Measurements from ENCODE around the gene TRIM38. TPM values are rescaled to one million over a fixed set of nuclear protein-coding genes. Genes with fewer than 3 reads are reported as not detected.
"Not testable (repeated sequence)": the region's sequence is repeated elsewhere in the genome, so short reads cannot be mapped to it uniquely, and the experiment has no call there.

TRIM38 gene
- polyA plus RNA-seq, 4 donors, result 8.9 to 14.0 (median 9.5) TPM

GRCh38 chr6:25966711-25967110 lies 4.1 kb downstream of the TRIM38 start:
- DNase-seq (ENCODE audit: low read depth in 4 of 4, low spot score in 2 of 4), result no peak

GRCh38 chr6:25968769-25969168 lies 6.2 kb downstream of the TRIM38 start:
- no peak for DNase-seq (ENCODE audit: low read depth in 4 of 4, low spot score in 2 of 4)

DNA sequence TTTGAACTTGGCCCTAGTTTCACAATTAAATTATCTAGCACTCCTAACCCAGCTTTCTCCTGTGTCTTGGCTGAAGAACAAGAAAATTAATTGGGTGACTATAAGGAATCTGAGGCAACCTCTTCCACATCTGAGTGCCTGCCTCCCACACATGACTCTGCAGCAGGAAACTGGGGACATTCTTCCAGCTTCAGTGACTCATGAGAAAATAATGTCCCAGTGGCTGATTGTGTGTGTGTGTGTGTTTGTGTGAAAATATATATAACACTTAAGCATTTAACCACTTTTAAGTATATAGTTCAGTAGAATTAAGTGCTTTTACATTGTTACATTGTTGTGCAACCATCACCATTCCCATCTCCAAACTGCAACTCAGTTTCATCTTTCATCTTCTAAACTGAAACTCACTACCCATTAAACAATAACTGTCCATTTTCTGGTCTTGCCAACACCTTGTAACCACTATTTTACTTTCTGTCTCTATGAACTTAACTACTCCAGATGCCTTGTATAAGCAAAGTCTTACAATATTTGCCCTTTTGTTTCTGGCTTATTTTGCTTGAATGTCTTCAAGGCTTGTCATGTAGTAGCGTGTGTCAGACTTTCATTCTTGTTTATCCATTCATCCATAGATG lies 8.7 kb downstream of the TRIM38 start:
- DNase-seq (ENCODE audit: low read depth in 4 of 4, low spot score in 2 of 4), result peak in 2 of 4 donors; percentile 52 to 72

DNA sequence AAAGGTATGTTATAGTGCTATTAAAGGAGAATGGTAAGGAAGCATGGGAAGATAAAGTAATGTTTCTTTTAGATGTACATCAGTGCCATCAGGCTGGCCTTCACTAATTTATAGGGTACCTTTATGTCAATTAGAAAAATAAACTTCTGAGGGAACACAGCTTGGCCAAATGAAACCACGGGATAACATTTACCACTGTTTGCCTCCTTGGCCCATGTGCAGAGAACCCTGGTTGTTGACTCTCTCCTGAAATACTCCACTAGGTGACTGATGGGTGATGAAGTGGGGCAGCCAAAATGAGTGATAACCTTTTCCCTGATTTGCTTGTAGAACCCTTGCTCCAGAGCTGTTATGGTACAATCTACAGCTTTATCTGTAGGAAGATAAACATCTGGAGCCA lies 9.5 kb downstream of the TRIM38 start:
- no peak for DNase-seq (ENCODE audit: low read depth in 4 of 4, low spot score in 2 of 4)

- DNase-seq (ENCODE audit: low read depth in 4 of 4, low spot score in 2 of 4), result no peak
Measured at GRCh38 chr6:25972902-25973301, 10.3 kb downstream of the TRIM38 start.

DNA sequence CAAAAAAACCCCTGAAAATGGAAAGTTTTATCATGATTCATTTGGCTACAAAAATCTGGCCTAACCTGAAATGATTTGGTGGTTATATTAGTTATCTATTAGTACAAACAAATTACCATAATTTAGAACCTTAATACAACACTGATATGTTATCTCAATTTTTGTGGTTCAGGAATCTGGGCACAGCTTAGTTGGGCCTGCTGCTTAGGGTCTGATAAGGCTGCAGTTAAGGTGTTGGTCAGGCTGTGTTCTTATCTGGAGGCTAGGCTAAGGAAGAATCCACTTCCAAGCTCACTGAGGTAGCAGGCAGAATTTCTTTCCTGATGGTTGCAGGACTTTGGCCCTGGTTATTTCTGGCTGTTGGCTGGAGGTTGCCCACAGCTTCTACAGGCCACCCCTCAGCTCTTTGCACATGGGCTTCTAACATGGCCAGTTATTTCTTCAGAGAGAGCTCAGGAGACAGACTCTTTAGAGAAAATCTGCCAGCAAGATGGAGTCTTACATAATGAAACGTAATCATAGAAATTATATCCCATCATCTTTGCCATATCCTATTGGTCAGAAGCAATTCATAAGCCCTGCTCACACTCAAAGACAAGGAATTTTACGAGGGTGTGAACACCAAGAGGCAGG lies 11.4 kb downstream of the TRIM38 start:
- DNase-seq (ENCODE audit: low read depth in 4 of 4, low spot score in 2 of 4), result no peak

GRCh38 chr6:25975923-25976560 lies 13.4 kb downstream of the TRIM38 start:
- no peak for DNase-seq (ENCODE audit: low read depth in 4 of 4, low spot score in 2 of 4)

DNA sequence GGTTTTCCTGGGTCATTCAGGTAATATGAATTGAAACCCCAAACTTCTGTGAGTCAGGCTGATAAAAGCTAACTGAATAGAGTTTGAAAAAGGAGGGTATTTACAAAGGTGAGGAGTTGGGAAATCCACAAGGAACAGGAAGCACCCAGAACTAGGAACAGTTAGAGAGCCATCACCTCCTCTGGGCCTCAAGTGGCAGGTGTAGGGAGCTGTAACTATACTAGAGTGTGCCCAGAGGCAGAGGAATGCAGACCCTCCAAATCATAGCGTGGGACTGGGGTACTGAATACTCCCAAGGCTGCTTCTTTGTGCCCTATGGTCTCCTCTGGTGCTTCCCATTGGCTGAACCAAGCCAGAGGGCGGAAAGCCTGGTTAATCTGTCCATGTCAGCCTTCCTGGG lies 18.3 kb downstream of the TRIM38 start:
- no peak for DNase-seq (ENCODE audit: low read depth in 4 of 4, low spot score in 2 of 4)

DNA sequence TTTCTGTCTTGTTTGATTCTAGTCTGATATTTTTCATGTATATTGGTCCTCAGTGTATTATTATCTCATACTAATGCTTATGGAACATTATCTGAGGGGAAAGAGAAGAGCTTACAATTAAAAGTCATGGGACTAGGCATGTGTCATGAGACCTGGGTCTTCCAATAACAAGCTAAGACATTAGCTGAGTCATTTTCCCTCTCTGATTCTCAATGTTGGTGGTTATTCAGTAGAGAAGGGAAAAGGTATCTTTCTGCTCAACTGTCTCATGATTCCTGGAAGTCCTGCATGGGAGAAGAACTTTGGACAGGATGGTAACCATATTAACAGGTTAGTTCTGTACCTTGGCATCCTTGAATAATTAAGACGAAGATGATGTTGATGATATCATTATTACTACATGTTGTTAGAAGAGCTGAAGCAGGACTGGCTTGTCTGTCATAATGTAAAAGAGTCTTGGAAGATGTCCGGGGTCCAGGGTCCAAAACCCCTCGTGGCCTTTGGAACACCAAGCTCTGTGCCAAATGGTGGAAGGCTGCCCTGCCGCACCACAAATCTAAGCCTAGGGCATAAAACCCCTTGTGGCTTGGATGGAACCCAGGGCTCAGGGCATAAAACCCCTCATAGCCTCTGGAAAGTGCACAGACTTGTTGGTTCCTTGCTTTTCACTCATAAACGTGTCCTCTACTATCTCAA lies 19.1 kb downstream of the TRIM38 start:
- DNase-seq (ENCODE audit: low read depth in 4 of 4, low spot score in 2 of 4), result no peak

GRCh38 chr6:25984265-25984664 lies 21.7 kb downstream of the TRIM38 start:
- DNase-seq (ENCODE audit: low read depth in 4 of 4, low spot score in 2 of 4), result no peak

GRCh38 chr6:25987845-25988244 lies 25.2 kb downstream of the TRIM38 start:
- DNase-seq (ENCODE audit: low read depth in 4 of 4, low spot score in 2 of 4), result no peak

DNA sequence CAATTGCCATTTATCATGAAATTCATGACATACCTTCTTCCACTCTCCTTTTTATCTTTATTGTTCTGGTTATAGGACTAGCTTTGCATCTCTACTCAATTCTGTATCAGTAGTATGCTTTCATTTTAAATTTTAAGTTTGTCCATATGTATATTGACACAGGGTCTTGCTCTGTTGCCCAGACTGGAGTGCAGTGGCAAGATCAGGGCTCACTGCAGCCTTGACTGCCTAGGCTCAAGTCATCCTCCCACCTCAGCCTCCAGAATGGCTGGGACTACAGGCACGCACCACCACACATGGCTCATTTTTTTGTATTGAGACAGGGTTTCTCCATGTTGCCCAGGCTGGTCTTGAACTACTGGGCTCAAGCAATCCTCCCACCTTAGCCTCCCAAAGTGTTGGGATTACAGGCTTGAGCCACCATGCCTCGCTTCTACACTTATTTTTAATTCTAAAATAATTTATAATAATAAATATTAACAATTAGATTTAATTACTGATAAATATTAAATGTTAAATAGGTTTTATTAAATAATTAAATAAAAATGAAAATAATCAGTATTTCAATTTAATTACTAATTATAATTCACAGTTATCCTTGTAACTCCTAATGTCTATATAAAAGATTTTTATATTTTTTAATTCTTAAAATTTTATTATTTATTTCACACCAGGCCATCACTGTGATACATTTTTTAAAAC lies 27.7 kb downstream of the TRIM38 start:
- no peak for DNase-seq (ENCODE audit: low read depth in 4 of 4, low spot score in 2 of 4)

- DNase-seq (ENCODE audit: low read depth in 4 of 4, low spot score in 2 of 4), result peak; percentile 64 to 85 (median 71)
Measured at GRCh38 chr6:25991785-25992412, 29.3 kb downstream of the TRIM38 start.

DNA sequence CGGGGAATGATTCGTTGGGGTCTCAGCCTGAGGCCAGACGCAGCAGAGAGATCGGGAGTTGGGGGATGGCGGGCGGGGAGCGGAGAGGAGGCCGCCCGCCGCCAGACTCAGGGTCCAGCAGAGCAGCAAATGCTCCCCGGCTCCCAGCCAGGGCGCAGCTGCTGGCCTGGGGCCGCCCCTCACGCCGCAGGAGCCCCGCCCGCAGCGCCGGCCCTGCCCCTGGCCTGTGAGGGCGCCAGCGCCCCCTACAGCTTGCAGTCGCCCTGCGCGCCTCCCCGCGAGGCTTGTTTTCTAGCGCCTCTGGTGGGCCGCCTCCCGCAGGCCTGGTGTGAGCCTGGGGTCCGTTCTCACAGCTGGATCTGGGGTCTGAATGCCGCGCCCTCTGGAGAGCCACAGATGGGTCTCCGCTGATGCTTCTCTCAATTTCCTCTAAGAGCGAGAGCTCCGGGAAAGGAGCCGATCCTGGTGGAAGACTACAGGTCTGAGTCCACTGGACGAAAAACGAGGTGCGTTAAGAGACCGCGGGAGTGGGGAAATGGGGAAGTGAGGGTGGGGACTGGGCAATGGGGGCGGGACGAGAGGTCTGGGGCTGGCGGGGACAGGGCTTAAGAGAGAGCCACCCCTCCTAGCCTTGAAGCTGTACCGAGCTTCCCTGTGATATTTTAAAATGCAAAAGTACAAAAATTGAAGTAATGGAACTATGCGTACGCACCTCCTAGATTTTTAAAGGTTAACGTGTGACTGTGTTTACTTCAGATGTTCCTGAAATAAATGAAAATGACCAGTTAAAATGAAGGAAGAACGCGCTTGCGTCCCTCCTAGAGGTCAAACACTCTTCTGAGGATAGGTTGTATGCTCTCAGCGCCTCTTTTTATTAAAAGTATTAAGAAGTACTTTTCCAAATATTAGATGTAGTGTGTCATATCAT lies 30.1 kb downstream of the TRIM38 start:
- DNase-seq (ENCODE audit: low read depth in 4 of 4, low spot score in 2 of 4), result peak; percentile 93 to 97 (median 94)

DNA sequence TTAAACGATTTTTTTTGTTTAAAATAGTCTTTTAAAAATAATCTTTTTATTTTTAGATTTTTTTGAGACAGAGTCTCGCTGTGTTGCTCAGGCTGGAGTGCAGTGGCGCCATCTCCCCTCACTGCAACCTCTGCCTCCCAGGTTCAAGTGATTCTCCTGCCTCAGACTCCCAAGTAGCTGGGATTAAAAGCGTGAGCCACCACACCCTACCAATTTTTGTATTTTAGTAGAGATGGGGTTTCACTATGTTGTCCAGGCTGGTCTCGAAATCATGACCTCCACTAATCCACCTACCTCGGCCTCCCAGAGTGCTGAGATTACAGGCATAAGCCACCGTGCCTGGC lies 30.7 kb downstream of the TRIM38 start:
- DNase-seq (ENCODE audit: low read depth in 4 of 4, low spot score in 2 of 4), result not testable (repeated sequence)

- DNase-seq (ENCODE audit: low read depth in 4 of 4, low spot score in 2 of 4), result no peak
Measured at GRCh38 chr6:25995507-25995906, 32.9 kb downstream of the TRIM38 start.

- DNase-seq (ENCODE audit: low read depth in 4 of 4, low spot score in 2 of 4), result no peak
Measured at GRCh38 chr6:25997921-25998320, 35.3 kb downstream of the TRIM38 start.

GRCh38 chr6:25998379-25998778 lies 35.8 kb downstream of the TRIM38 start:
- DNase-seq (ENCODE audit: low read depth in 4 of 4, low spot score in 2 of 4), result no peak

DNA sequence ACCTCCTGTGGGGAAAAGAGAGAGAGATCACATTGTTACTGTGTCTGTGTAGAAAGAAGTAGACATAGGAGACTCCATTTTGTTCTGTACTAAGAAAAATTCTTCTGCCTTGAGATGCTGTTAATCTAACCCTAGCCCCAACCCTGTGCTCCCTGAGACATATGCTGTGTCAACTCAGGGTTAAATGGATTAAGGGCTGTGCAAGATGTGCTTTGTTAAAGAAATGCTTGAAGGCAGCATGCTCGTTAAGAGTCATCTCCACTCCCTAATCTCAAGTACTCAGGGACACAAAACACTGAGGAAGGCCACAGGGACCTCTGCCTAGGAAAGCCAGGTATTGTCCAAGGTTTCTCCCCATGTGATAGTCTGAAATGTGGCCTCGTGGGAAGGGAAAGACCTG lies 36.6 kb downstream of the TRIM38 start:
- not testable (repeated sequence) for DNase-seq (ENCODE audit: low read depth in 4 of 4, low spot score in 2 of 4)
